Thyroid gland (tissue), 4 donors: ENCODE measurements around the gene ALDH1A2.

ENCODE experiments used
- POLR2A ChIP-seq, 2 donors: fragments of 450-650 bp; IDR thresholded peaks; one replicate each; pipeline ENCODE4 v1.6.1; 2017; ENCODE audit warnings: antibody characterized with exemption in 2 of 2, mild to moderate bottlenecking in 2 of 2, moderate library complexity in 1 of 2
- TF ChIP-seq, protein P1 (sequence below), 6 experiments: fragments of 200-600 bp in 3 of 6; fragments of 450-650 bp in 3 of 6; sonication (generic) in 3 of 6; IDR thresholded peaks; one replicate each; pipeline ENCODE4 v1.5.1; 2016 to 2019; ENCODE audit warnings: antibody characterized with exemption in 6 of 6, mild to moderate bottlenecking in 2 of 6, inconsistent platforms in 1 of 6, moderate library complexity in 1 of 6

GRCh38 chr15:57927091-57927631 lies 138.3 kb downstream of the ALDH1A2 start:
- TF ChIP-seq, protein P1, sequence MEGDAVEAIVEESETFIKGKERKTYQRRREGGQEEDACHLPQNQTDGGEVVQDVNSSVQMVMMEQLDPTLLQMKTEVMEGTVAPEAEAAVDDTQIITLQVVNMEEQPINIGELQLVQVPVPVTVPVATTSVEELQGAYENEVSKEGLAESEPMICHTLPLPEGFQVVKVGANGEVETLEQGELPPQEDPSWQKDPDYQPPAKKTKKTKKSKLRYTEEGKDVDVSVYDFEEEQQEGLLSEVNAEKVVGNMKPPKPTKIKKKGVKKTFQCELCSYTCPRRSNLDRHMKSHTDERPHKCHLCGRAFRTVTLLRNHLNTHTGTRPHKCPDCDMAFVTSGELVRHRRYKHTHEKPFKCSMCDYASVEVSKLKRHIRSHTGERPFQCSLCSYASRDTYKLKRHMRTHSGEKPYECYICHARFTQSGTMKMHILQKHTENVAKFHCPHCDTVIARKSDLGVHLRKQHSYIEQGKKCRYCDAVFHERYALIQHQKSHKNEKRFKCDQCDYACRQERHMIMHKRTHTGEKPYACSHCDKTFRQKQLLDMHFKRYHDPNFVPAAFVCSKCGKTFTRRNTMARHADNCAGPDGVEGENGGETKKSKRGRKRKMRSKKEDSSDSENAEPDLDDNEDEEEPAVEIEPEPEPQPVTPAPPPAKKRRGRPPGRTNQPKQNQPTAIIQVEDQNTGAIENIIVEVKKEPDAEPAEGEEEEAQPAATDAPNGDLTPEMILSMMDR (IDR thresholded peaks at IDR 0.05): no peak
- no peak for TF ChIP-seq POLR2A (IDR thresholded peaks at IDR 0.05)
